CD14-positive monocyte (primary cell): ENCODE results near the gene TNNT2. TPM values are rescaled to one million over a fixed set of nuclear protein-coding genes. Genes with fewer than 3 reads are reported as not detected.

Source experiments
- DNase-seq, 3 donors: peaks; one replicate each; pipeline ENCODE4 v3.0.0-alpha.2; 2011 to 2022
- H2AFZ ChIP-seq: 2 replicates; pipeline ENCODE4 v1.6.0; 2012; ENCODE audit warnings: mild to moderate bottlenecking, low read depth, low read length, inconsistent platforms; ENCODE audit not compliant: insufficient read depth, poor library complexity, severe bottlenecking
- H3K27ac ChIP-seq, 2 donors: 1 replicate in 1 of 2; 2 replicates in 1 of 2; pipeline ENCODE4 v1.5.1; 2012 to 2013; ENCODE audit warnings: low read length in 2 of 2, control low read depth in 1 of 2, inconsistent platforms in 1 of 2, low read depth in 1 of 2, mild to moderate bottlenecking in 1 of 2
- H3K27me3 ChIP-seq, 2 donors: one replicate each; pipeline versions ENCODE4 v1.6.0 to v1.6.1; 2011 to 2013; ENCODE audit warnings: low read length in 2 of 2; ENCODE audit not compliant: control insufficient read depth in 2 of 2, insufficient read depth in 2 of 2
- H3K36me3 ChIP-seq, 2 donors: replicated peaks in 1 of 2; 1 replicate in 1 of 2; 2 replicates in 1 of 2; pipeline versions ENCODE4 v1.5.1 to v1.6.1; 2012 to 2013; ENCODE audit warnings: low read length in 2 of 2, control low read depth in 1 of 2, inconsistent platforms in 1 of 2, mild to moderate bottlenecking in 1 of 2; ENCODE audit not compliant: insufficient read depth in 2 of 2, control insufficient read depth in 1 of 2
- H3K4me1 ChIP-seq, 2 donors: 1 replicate in 1 of 2; 2 replicates in 1 of 2; pipeline versions ENCODE4 v1.5.1 to v1.6.1; 2012 to 2013; ENCODE audit warnings: low read length in 2 of 2, control low read depth in 1 of 2, inconsistent platforms in 1 of 2, mild to moderate bottlenecking in 1 of 2, moderate library complexity in 1 of 2; ENCODE audit not compliant: insufficient read depth in 2 of 2, control insufficient read depth in 1 of 2
- H3K4me2 ChIP-seq: replicated peaks from 2 replicates; pipeline ENCODE3; 2012; ENCODE audit warnings: low read length, moderate library complexity, mild to moderate bottlenecking; ENCODE audit not compliant: poor library complexity, severe bottlenecking; ENCODE audit errors: extremely low read depth
- H3K4me3 ChIP-seq, 3 experiments: fragments of 200-600 bp in 1 of 3; sonication (generic) in 1 of 3; replicated peaks in 1 of 3; 1 replicate in 2 of 3; 2 replicates in 1 of 3; pipeline ENCODE4 v1.5.1; 2011 to 2013; ENCODE audit warnings: low read length in 3 of 3, mild to moderate bottlenecking in 3 of 3, control low read depth in 2 of 3, low read depth in 2 of 3, inconsistent platforms in 1 of 3, moderate library complexity in 1 of 3
- H3K79me2 ChIP-seq: 2 replicates; pipeline ENCODE4 v1.6.0; 2012; ENCODE audit warnings: mild to moderate bottlenecking, control low read depth, inconsistent platforms, low read length, moderate library complexity; ENCODE audit not compliant: insufficient read depth
- H3K9ac ChIP-seq: 2 replicates; pipeline ENCODE4 v1.6.0; 2017; ENCODE audit warnings: low read length, mild to moderate bottlenecking; ENCODE audit not compliant: insufficient read depth, poor library complexity, severe bottlenecking
- H3K9me3 ChIP-seq, 2 donors: replicated peaks in 1 of 2; 1 replicate in 1 of 2; 2 replicates in 1 of 2; pipeline versions ENCODE4 v1.5.1 to v1.6.1; 2012 to 2013; ENCODE audit warnings: low read length in 2 of 2, control low read depth in 1 of 2; ENCODE audit not compliant: control insufficient read depth in 1 of 2, insufficient read depth in 1 of 2
- H4K20me1 ChIP-seq: 2 replicates; pipeline ENCODE4 v1.6.0; 2012; ENCODE audit warnings: mild to moderate bottlenecking, low read length, control low read depth, moderate library complexity; ENCODE audit not compliant: insufficient read depth
- H3K27ac Mint-ChIP-seq, 7 donors: one replicate each; pipeline ENCODE4 v1.8.0; 2020; ENCODE audit warnings: mild to moderate bottlenecking in 7 of 7, mixed read lengths in 7 of 7, moderate library complexity in 6 of 7, inconsistent platforms in 2 of 7
- H3K27me3 Mint-ChIP-seq, 3 donors: one replicate each; pipeline ENCODE4 v1.8.0; 2021 to 2022; ENCODE audit warnings: low read depth in 3 of 3, mild to moderate bottlenecking in 3 of 3, mixed read lengths in 3 of 3, moderate library complexity in 3 of 3, inconsistent platforms in 1 of 3
- H3K36me3 Mint-ChIP-seq, 2 donors: one replicate each; pipeline ENCODE4 v1.8.0; 2020; ENCODE audit warnings: mixed read lengths in 2 of 2, inconsistent platforms in 1 of 2, mild to moderate bottlenecking in 1 of 2
- H3K4me1 Mint-ChIP-seq: one replicate; pipeline ENCODE4 v1.8.0; 2020; ENCODE audit warnings: mild to moderate bottlenecking, mixed read lengths
- H3K4me3 Mint-ChIP-seq, 2 donors: one replicate each; pipeline ENCODE4 v1.8.0; 2020; ENCODE audit warnings: mild to moderate bottlenecking in 2 of 2, mixed read lengths in 2 of 2, moderate library complexity in 1 of 2
- H3K9me3 Mint-ChIP-seq, 7 donors: one replicate each; pipeline ENCODE4 v1.8.0; 2020 to 2022; ENCODE audit warnings: mixed read lengths in 7 of 7, mild to moderate bottlenecking in 6 of 7, moderate library complexity in 6 of 7, inconsistent platforms in 2 of 7
- WGBS: methylation state at CpG from one replicate; pipeline ENCODE4 v1.1.5; 2013; ENCODE audit warnings: missing lambda C conversion rate; ENCODE audit not compliant: insufficient coverage; 5-methylcytosine and 5-hydroxymethylcytosine counted together
- intact Hi-C, 2 donors: fragments of 100-400 bp; cut with micrococcal nuclease; formaldehyde crosslinking; loops; one replicate each; pipeline versions ENCODE4 v1.15.0 to v1.15.1; 2023
- polyA plus RNA-seq, 3 donors: library from polyadenylated mRNA; depleted of rRNA in 1 of 3; unstranded in 2 of 3; stranded (reverse) in 1 of 3; fragments of 300-500 nt in 2 of 3; fragments of >200 nt in 1 of 3; fragmentation: Illumina TruSeq in 2 of 3; gene quantifications; 1 replicate in 2 of 3; 2 replicates in 1 of 3; pipeline ENCODE4 v1.2.3, GENCODE V29; 2012 to 2021
- TF ChIP-seq, protein P1 (sequence below): fragments of 200-600 bp; IDR thresholded peaks from one replicate; pipeline ENCODE4 v1.8.0; 2022; ENCODE audit warnings: antibody characterized with exemption, mild to moderate bottlenecking

Gene TNNT2
- polyA plus RNA-seq, 3 donors, result not detected

DNA sequence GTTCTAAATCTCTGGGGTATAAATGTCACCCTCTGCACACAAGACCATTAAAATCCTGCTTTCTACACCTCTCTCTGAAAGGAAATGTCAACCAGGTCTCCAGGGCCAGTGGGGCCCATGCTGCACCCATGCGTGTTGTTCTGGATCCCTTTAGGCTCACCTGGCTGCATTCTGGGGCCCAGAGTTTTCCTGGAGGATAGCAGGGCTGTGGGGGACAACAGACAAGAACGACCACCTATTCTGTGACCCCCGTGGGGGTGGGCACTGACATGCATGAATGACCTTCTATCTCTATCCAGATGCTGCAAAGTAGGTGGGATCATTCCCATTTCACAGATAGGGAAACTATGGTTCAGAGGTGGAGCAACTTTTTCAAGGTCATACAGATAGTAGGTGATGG lies 41.6 kb downstream of the TNNT2 start:
- Histone ChIP-seq H2AFZ (no peak overlapping the region), H3K4me2 (no peak overlapping the region), H3K27ac (no peak overlapping the region), H3K9me3 (no peaks in the 10 kb centered on the region), H4K20me1 (no peaks in the 10 kb centered on the region), H3K79me2 (no peaks in the 10 kb centered on the region), H3K4me1 (no peaks in the 10 kb centered on the region), H3K27me3 (no peaks in the 10 kb centered on the region), H3K4me3 (no peak overlapping the region), H3K9ac (no peak overlapping the region), H3K36me3 (no peaks in the 10 kb centered on the region)
- DNase-seq, result no peak
- intact Hi-C loops, result no loop called here
- Mint-ChIP-seq H3K4me3 (no peak overlapping the region), H3K4me1 (no peaks in the 10 kb centered on the region), H3K27me3 (peaks cover 0 to 10% (median 6%) of the 10 kb centered on the region in 3 donors), H3K9me3 (peaks cover 0 to 1% (median 0%) of the 10 kb centered on the region in 7 donors), H3K36me3 (no peaks in the 10 kb centered on the region), H3K27ac (no peak overlapping the region)
- TF ChIP-seq, protein P1, sequence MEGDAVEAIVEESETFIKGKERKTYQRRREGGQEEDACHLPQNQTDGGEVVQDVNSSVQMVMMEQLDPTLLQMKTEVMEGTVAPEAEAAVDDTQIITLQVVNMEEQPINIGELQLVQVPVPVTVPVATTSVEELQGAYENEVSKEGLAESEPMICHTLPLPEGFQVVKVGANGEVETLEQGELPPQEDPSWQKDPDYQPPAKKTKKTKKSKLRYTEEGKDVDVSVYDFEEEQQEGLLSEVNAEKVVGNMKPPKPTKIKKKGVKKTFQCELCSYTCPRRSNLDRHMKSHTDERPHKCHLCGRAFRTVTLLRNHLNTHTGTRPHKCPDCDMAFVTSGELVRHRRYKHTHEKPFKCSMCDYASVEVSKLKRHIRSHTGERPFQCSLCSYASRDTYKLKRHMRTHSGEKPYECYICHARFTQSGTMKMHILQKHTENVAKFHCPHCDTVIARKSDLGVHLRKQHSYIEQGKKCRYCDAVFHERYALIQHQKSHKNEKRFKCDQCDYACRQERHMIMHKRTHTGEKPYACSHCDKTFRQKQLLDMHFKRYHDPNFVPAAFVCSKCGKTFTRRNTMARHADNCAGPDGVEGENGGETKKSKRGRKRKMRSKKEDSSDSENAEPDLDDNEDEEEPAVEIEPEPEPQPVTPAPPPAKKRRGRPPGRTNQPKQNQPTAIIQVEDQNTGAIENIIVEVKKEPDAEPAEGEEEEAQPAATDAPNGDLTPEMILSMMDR, result no peak
- WGBS, result 78% methylated on average over 2 of the region's 3 CpGs

DNA sequence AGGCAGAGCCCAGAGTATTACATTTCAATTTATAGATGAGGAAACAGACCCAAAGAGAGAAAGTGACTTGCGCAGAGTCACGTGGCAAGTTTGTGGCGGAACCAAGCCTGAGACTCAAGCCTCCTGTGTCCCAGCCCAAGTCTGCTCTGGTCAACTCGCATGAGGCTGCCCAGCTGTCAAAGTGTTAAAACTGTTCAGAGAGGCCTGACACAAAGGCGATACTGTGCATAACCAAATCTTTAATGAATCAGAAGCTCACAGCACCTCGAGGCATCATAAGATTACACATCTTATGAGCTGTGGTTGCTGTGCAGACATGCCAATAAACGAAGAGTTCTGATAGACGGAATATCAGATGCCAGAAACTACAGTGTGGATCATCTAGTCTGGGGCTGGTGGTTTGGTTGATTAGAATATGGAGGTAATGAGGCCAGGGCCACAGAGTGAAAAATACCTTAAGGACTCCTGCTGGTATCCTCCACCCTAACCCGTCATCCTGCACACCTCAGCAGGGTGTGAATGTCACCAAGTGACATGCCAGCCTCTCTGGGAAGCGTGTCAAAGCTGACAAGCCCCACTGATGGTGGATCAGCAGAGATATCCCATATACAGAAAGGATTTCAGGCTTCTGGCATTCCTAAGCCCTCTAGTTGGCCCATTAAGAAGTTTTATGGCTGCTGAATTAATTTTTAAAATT lies 42.2 kb downstream of the TNNT2 start:
- H3K4me1 Mint-ChIP-seq, result no peaks in the 10 kb centered on the region
- intact Hi-C loops, result no loop called here
- TF ChIP-seq, protein P1, result no peak

More for the DNA sequence above, 42.2 kb downstream of the TNNT2 start:
- H3K27me3 Mint-ChIP-seq, result peaks cover 0 to 8% (median 8%) of the 10 kb centered on the region in 3 donors
- Histone ChIP-seq H3K27me3 (no peaks in the 10 kb centered on the region), H3K4me3 (no peak overlapping the region), H3K4me1 (no peaks in the 10 kb centered on the region), H3K9me3 (no peaks in the 10 kb centered on the region), H3K9ac (no peak overlapping the region), H3K4me2 (no peak overlapping the region), H3K79me2 (no peaks in the 10 kb centered on the region), H3K36me3 (no peaks in the 10 kb centered on the region), H3K27ac (no peak overlapping the region), H2AFZ (no peak overlapping the region), H4K20me1 (no peaks in the 10 kb centered on the region)
- no peak overlapping the region for H3K4me3 Mint-ChIP-seq
- H3K9me3 Mint-ChIP-seq, result peaks cover 0 to 1% (median 0%) of the 10 kb centered on the region in 7 donors
- no peak for DNase-seq
- H3K36me3 Mint-ChIP-seq, result no peaks in the 10 kb centered on the region
- H3K27ac Mint-ChIP-seq, result no peak overlapping the region
- WGBS, result 93% methylated on average over 6 of the region's 10 CpGs
